ENCODE results near the gene PAIP1.

GRCh38 chr5:43514471-43514815, 42.4 kb downstream of the PAIP1 start:
- TF ChIP-seq, protein P1, sequence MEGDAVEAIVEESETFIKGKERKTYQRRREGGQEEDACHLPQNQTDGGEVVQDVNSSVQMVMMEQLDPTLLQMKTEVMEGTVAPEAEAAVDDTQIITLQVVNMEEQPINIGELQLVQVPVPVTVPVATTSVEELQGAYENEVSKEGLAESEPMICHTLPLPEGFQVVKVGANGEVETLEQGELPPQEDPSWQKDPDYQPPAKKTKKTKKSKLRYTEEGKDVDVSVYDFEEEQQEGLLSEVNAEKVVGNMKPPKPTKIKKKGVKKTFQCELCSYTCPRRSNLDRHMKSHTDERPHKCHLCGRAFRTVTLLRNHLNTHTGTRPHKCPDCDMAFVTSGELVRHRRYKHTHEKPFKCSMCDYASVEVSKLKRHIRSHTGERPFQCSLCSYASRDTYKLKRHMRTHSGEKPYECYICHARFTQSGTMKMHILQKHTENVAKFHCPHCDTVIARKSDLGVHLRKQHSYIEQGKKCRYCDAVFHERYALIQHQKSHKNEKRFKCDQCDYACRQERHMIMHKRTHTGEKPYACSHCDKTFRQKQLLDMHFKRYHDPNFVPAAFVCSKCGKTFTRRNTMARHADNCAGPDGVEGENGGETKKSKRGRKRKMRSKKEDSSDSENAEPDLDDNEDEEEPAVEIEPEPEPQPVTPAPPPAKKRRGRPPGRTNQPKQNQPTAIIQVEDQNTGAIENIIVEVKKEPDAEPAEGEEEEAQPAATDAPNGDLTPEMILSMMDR (IDR thresholded peaks at IDR 0.05; ENCODE audit: low read depth, low read length) = no peak
- no peak for TF ChIP-seq EZH2phosphoT487 (IDR thresholded peaks at IDR 0.05; ENCODE audit: low read depth)
